Upper lobe of left lung (tissue), 6 donors: Measurements from ENCODE around the gene FCHO2. TPM values are rescaled to one million over a fixed set of nuclear protein-coding genes. Genes with fewer than 3 reads are reported as not detected.

Source experiments
- ATAC-seq, 2 donors: fragments of 200-7000 bp; cut with Tn5 transposase; one replicate each; pipeline ENCODE4 v1.9.1; 2022; ENCODE audit warnings: mild to moderate bottlenecking in 2 of 2, moderate library complexity in 2 of 2; ENCODE audit not compliant: low FRiP score in 2 of 2
- DNase-seq, 2 donors: peaks; one replicate each; pipeline ENCODE4 v3.0.0-alpha.2; 2019 to 2020
- H3K27ac ChIP-seq, 4 donors: fragments of 200-600 bp; sonication (generic); one replicate each; pipeline ENCODE4 v1.5.1; 2016 to 2019
- H3K27me3 ChIP-seq, 4 donors: fragments of 200-600 bp; sonication (generic); one replicate each; pipeline ENCODE4 v1.5.1; 2017 to 2019
- H3K36me3 ChIP-seq, 4 donors: fragments of 200-600 bp; sonication (generic); one replicate each; pipeline ENCODE4 v1.5.1; 2016 to 2019
- H3K4me1 ChIP-seq, 4 donors: fragments of 200-600 bp; sonication (generic); one replicate each; pipeline ENCODE4 v1.5.1; 2018 to 2019
- H3K4me3 ChIP-seq, 4 donors: fragments of 200-600 bp; sonication (generic); one replicate each; pipeline ENCODE4 v1.5.1; 2017 to 2019; ENCODE audit warnings: mild to moderate bottlenecking in 2 of 4, moderate library complexity in 1 of 4
- H3K9me3 ChIP-seq, 4 donors: fragments of 200-600 bp; sonication (generic); one replicate each; pipeline ENCODE4 v1.5.1; 2018 to 2019
- EP300 ChIP-seq, 4 donors: sonication (generic); formaldehyde crosslinking; IDR thresholded peaks; one replicate each; pipeline ENCODE4 v1.5.1; 2017; ENCODE audit warnings: antibody characterized with exemption in 4 of 4, control low read depth in 2 of 4
- POLR2A ChIP-seq, 4 donors: fragments of 450-650 bp; IDR thresholded peaks; one replicate each; pipeline ENCODE4 v1.5.1; 2016 to 2017; ENCODE audit warnings: antibody characterized with exemption in 4 of 4, mild to moderate bottlenecking in 2 of 4
- POLR2AphosphoS5 ChIP-seq, 2 donors: sonication (generic); formaldehyde crosslinking; IDR thresholded peaks; one replicate each; pipeline ENCODE4 v1.5.1; 2017; ENCODE audit warnings: antibody characterized with exemption in 2 of 2
- WGBS, 2 donors: methylation state at CpG; one replicate each; pipeline ENCODE4 v1.1.5; 2017 to 2018; 5-methylcytosine and 5-hydroxymethylcytosine counted together
- total RNA-seq, 6 donors: library from RNA; depleted of rRNA in 4 of 6; stranded (reverse); fragments of >200 nt in 4 of 6; gene quantifications; one replicate each; pipeline versions ENCODE4 v1.1.0 to v1.2.1, GENCODE V29; 2016 to 2021
- TF ChIP-seq, protein P1 (sequence below), 6 experiments: fragments of 450-650 bp in 4 of 6; fragments of 200-600 bp in 2 of 6; sonication (generic) in 2 of 6; IDR thresholded peaks; one replicate each; pipeline ENCODE4 v1.5.1; 2016 to 2019; ENCODE audit warnings: antibody characterized with exemption in 6 of 6
- donor health status: DM: no; HTN: no; CAD: no; lungs with moderate emphysema.
- donor health status: DM: no; HTN: yes; CAD: no; lungs with severe emphysema.

Gene FCHO2
- total RNA-seq, 6 donors from 2014 or later, result 37.6 to 99.5 (median 79.7) TPM

DNA sequence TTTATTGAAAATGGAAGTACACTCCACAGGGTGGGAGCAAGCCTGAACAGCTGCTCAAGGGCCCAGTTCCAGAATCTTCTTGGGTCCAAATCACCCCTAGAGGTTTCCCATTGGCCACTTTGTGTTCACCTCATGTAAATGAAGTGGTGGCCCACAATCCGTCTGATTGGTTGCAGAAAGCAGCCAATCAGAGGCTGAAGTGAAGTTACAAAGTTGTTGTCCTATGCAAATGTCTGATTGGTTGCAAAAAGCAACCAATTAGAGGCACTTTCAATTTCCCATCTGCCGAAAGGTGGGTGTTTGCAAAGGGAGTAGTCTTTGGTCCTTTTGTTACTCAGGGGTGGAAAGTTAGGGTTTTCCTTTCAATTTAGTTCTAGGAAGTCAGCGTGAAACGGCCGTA, 173.3 kb downstream of the FCHO2 start:
- no peaks in the 10 kb centered on the region for H3K27me3 ChIP-seq
- TF ChIP-seq POLR2AphosphoS5 (IDR thresholded peaks at IDR 0.05) (no peak), EP300 (IDR thresholded peaks at IDR 0.05) (no peak), POLR2A (IDR thresholded peaks at IDR 0.05) (no peak)
- TF ChIP-seq, protein P1, sequence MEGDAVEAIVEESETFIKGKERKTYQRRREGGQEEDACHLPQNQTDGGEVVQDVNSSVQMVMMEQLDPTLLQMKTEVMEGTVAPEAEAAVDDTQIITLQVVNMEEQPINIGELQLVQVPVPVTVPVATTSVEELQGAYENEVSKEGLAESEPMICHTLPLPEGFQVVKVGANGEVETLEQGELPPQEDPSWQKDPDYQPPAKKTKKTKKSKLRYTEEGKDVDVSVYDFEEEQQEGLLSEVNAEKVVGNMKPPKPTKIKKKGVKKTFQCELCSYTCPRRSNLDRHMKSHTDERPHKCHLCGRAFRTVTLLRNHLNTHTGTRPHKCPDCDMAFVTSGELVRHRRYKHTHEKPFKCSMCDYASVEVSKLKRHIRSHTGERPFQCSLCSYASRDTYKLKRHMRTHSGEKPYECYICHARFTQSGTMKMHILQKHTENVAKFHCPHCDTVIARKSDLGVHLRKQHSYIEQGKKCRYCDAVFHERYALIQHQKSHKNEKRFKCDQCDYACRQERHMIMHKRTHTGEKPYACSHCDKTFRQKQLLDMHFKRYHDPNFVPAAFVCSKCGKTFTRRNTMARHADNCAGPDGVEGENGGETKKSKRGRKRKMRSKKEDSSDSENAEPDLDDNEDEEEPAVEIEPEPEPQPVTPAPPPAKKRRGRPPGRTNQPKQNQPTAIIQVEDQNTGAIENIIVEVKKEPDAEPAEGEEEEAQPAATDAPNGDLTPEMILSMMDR (IDR thresholded peaks at IDR 0.05), result no peak
- WGBS, 2 donors, result 88 to 89% methylated on average over 5 of the region's 5 CpGs
- H3K36me3 ChIP-seq, result no peaks in the 10 kb centered on the region
- H3K27ac ChIP-seq, result no peak overlapping the region
- no peak overlapping the region for H3K4me3 ChIP-seq
- ATAC-seq (no peak), DNase-seq (no peak)
- no peaks in the 10 kb centered on the region for H3K9me3 ChIP-seq
- H3K4me1 ChIP-seq, result no peaks in the 10 kb centered on the region

DNA sequence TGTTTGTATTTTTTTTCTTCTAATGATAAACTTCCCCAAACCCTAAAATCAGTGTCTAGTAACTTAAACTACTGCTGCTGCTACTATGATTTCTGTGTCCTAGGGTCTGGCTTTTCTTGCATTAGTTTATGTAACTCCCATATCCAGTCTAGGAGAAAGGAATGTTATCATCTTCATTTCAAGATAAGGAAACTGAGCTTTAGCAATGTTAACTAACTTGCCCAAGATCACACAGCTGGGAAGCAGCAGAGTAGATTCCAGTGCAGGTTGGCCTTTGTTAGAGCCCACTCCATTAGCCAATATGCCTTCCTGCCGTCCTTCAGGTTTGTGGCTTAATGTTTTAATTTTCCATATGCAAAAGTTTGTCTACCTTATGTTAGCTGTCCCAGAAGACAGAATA, 175.0 kb downstream of the FCHO2 start:
- Histone ChIP-seq H3K27ac (no peak overlapping the region), H3K27me3 (peaks cover 0 to 2% (median 0%) of the 10 kb centered on the region in 4 donors), H3K36me3 (no peaks in the 10 kb centered on the region), H3K9me3 (no peaks in the 10 kb centered on the region), H3K4me1 (no peaks in the 10 kb centered on the region), H3K4me3 (no peak overlapping the region)
- DNase-seq, result no peak
- WGBS, 2 donors, result 73 to 85% methylated on average over 1 of the region's 1 CpG
- no peak for ATAC-seq
- TF ChIP-seq POLR2A (IDR thresholded peaks at IDR 0.05), result no peak
- TF ChIP-seq, protein P1 (IDR thresholded peaks at IDR 0.05), result no peak
- no peak for TF ChIP-seq POLR2AphosphoS5 (IDR thresholded peaks at IDR 0.05)
- TF ChIP-seq EP300 (IDR thresholded peaks at IDR 0.05), result no peak

DNA sequence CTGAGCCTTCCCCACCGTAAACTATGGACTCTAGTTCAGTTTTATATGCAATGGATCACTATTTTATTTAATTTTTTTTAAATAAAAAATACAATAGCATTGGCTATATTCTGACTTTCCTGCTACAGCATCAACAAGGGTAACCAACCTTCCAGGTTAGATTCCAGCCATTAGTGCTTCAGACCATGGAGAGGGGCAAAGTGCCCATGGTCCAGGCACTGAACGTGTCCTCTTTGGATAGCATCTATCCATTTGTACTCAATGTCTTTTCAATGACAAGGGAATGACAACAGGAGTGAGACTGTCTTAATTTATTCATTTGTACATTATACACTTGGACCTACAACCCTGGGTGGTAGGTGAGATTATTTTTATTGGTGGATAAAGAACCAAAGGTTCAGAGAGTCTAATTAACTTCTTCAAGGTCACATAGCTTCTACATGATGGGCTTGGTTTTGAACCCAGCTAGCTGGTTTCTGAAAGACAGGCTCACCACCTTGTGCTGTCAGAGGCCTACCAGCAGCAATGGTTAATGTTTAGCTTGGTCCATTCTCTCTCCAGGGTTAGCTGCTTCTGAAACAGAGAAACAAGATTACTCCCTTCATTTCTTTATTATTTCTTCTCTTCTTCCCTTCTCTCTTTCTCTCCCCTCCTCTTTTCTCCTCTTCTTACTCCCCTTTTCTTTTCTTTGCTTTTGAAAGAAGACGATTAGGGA, 176.0 kb downstream of the FCHO2 start:
- no peak for DNase-seq
- 76 to 86% methylated on average over 3 of the region's 3 CpGs for WGBS, 2 donors

DNA sequence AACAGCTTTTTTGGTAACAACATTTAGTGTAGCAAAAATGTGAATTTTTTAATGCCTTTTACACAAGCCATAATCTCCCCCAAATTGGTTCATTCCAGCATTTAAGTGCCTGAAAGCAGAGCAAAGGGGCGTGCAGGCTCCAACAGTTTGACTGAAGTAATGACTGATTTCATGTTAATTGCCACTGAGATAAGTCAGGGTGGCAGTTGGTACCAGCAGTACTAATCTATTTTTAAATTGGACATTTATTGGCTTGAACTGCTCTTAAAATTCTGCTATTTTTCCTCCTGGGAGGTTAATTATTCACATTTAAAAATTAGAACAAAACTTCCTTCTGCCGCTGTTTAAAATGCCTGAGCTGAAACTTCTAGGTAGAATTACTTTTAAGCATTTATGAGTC, 176.9 kb downstream of the FCHO2 start:
- Histone ChIP-seq H3K4me1 (no peaks in the 10 kb centered on the region), H3K27me3 (peaks cover 0 to 2% (median 0%) of the 10 kb centered on the region in 4 donors), H3K4me3 (no peak overlapping the region), H3K27ac (no peak overlapping the region), H3K36me3 (no peaks in the 10 kb centered on the region), H3K9me3 (no peaks in the 10 kb centered on the region)
- no peak for DNase-seq
- 90 to 94% methylated on average over 2 of the region's 2 CpGs for WGBS, 2 donors
- TF ChIP-seq, protein P1 (IDR thresholded peaks at IDR 0.05), result no peak
- TF ChIP-seq POLR2AphosphoS5 (IDR thresholded peaks at IDR 0.05) (no peak), EP300 (IDR thresholded peaks at IDR 0.05) (no peak), POLR2A (IDR thresholded peaks at IDR 0.05) (no peak)
- ATAC-seq, result no peak

More for the DNA sequence above, 176.0 kb downstream of the FCHO2 start:
- Histone ChIP-seq H3K27me3 (peaks cover 0 to 2% (median 0%) of the 10 kb centered on the region in 4 donors), H3K4me3 (no peak overlapping the region), H3K9me3 (no peaks in the 10 kb centered on the region), H3K4me1 (no peaks in the 10 kb centered on the region), H3K27ac (no peak overlapping the region), H3K36me3 (no peaks in the 10 kb centered on the region)
- no peak for ATAC-seq
- TF ChIP-seq POLR2AphosphoS5 (IDR thresholded peaks at IDR 0.05), result no peak
- TF ChIP-seq EP300 (IDR thresholded peaks at IDR 0.05), result no peak
- TF ChIP-seq, protein P1 (IDR thresholded peaks at IDR 0.05), result no peak

DNA sequence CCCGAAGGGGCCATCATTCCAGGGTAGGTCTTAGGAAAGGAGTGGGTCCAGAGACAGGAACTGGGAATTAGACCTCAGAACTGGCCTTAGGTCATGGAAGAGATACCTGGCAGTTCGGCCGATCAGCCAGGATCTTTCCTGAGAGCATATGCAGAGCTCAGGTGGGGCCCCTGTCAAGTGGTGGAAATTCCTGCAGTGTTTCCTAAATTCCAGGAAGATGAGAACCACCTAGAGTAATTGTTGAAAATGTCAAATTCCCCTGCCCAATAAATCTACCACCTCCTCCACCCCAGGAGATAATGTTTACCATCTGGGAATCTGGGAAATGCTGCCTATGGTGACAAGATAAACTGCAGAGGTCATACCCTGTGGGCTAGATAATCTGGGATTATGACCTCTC, 179.2 kb downstream of the FCHO2 start:
- DNase-seq (no peak), ATAC-seq (no peak)
- WGBS, 2 donors, result 89% methylated on average over 3 of the region's 3 CpGs
- Histone ChIP-seq H3K27ac (no peak overlapping the region), H3K4me1 (no peaks in the 10 kb centered on the region), H3K4me3 (no peak overlapping the region), H3K36me3 (no peaks in the 10 kb centered on the region), H3K9me3 (no peaks in the 10 kb centered on the region), H3K27me3 (peaks cover 0 to 2% (median 0%) of the 10 kb centered on the region in 4 donors)
- TF ChIP-seq, protein P1 (IDR thresholded peaks at IDR 0.05), result no peak
- no peak for TF ChIP-seq EP300 (IDR thresholded peaks at IDR 0.05)
